ENCODE measurements around the gene IER5. TPM values are rescaled to one million over a fixed set of nuclear protein-coding genes. Genes with fewer than 3 reads are reported as not detected.

IER5 gene
- total RNA-seq, 1 experiment from 2014 or later: 100 TPM

- no peaks in the 10 kb centered on the region for H3K9me2 ChIP-seq (replicated peaks; ENCODE audit: low read length)
- H3K36me3 ChIP-seq (ENCODE audit: low read depth, low read length): no peaks in the 10 kb centered on the region
- no peak overlapping the region for H3K9ac ChIP-seq (ENCODE audit: low read length)
- no peak overlapping the region for H3K4me3 ChIP-seq (ENCODE audit: low read length)
- BruUV-seq (replicated peaks): no TSS peak
- POLR2A ChIA-PET (ENCODE audit: unreplicated experiment): no interaction called here
- no peak overlapping the region for H3K4me2 ChIP-seq (ENCODE audit: low read length)
- no peaks in the 10 kb centered on the region for H3K9me3 ChIP-seq (ENCODE audit: low read length)
- no peak for DNase-seq
- no peak overlapping the region for H3K27ac ChIP-seq (ENCODE audit: low read length)
- ATAC-seq: no peak
- intact Hi-C loops (cut with micrococcal nuclease): no loop called here
- H3F3A ChIP-seq (ENCODE audit: low read length, unreplicated experiment): no peaks in the 10 kb centered on the region
- H3K27me3 ChIP-seq (ENCODE audit: low read length): no peaks in the 10 kb centered on the region
- no peak for TF ChIP-seq EZH2phosphoT487 (IDR thresholded peaks at IDR 0.05; ENCODE audit: borderline replicate concordance, low read length)
- TF ChIP-seq EZH2 (IDR thresholded peaks at IDR 0.05; ENCODE audit: low read length, unreplicated experiment): no peak
- TF ChIP-seq CTCF (conservative IDR thresholded peaks at IDR 0.05; ENCODE audit: low read depth, low read length): no peak
- CTCF ChIA-PET: no interaction called here
- no peaks in the 10 kb centered on the region for H3K4me1 ChIP-seq (ENCODE audit: insufficient read depth, low read length)
- H3K79me2 ChIP-seq (ENCODE audit: low read length): no peaks in the 10 kb centered on the region
- H2AFZ ChIP-seq (ENCODE audit: low read length): no peak overlapping the region
- no peaks in the 10 kb centered on the region for H4K20me1 ChIP-seq (ENCODE audit: low read length)
Measured at GRCh38 chr1:181064011-181064623, 24.4 kb upstream of the IER5 start.

- Histone ChIP-seq H3K27me3 (ENCODE audit: low read length) (no peaks in the 10 kb centered on the region), H3K27ac (ENCODE audit: low read length) (no peak overlapping the region), H3F3A (ENCODE audit: low read length, unreplicated experiment) (no peaks in the 10 kb centered on the region), H3K36me3 (ENCODE audit: low read depth, low read length) (no peaks in the 10 kb centered on the region), H3K4me1 (ENCODE audit: insufficient read depth, low read length) (no peaks in the 10 kb centered on the region), H4K20me1 (ENCODE audit: low read length) (no peaks in the 10 kb centered on the region), H3K9me3 (ENCODE audit: low read length) (no peaks in the 10 kb centered on the region), H3K79me2 (ENCODE audit: low read length) (no peaks in the 10 kb centered on the region), H2AFZ (ENCODE audit: low read length) (no peak overlapping the region), H3K4me3 (ENCODE audit: low read length) (no peak overlapping the region), H3K9me2 (replicated peaks; ENCODE audit: low read length) (no peaks in the 10 kb centered on the region), H3K4me2 (ENCODE audit: low read length) (no peak overlapping the region), H3K9ac (ENCODE audit: low read length) (no peak overlapping the region)
- intact Hi-C loops (cut with micrococcal nuclease): no loop called here
- CTCF ChIA-PET: no interaction called here
- POLR2A ChIA-PET (ENCODE audit: unreplicated experiment): no interaction called here
- no TSS peak for BruUV-seq (replicated peaks)
- no peak for DNase-seq
- ATAC-seq: no peak
- TF ChIP-seq EZH2 (IDR thresholded peaks at IDR 0.05; ENCODE audit: low read length, unreplicated experiment) (no peak), CTCF (conservative IDR thresholded peaks at IDR 0.05; ENCODE audit: low read depth, low read length) (no peak), EZH2phosphoT487 (IDR thresholded peaks at IDR 0.05; ENCODE audit: borderline replicate concordance, low read length) (no peak)
Measured at GRCh38 chr1:181064702-181065101, 23.8 kb upstream of the IER5 start.

- ATAC-seq (peak; percentile 60), DNase-seq (peak; percentile 82)
- H3F3A ChIP-seq (ENCODE audit: low read length, unreplicated experiment): no peaks in the 10 kb centered on the region
- no peaks in the 10 kb centered on the region for H3K36me3 ChIP-seq (ENCODE audit: low read depth, low read length)
- no peak overlapping the region for H3K4me3 ChIP-seq (ENCODE audit: low read length)
- peaks cover 31% of the 10 kb centered on the region for H3K4me1 ChIP-seq (ENCODE audit: insufficient read depth, low read length)
- no peaks in the 10 kb centered on the region for H4K20me1 ChIP-seq (ENCODE audit: low read length)
- POLR2A ChIA-PET (ENCODE audit: unreplicated experiment): no interaction called here
- no peak overlapping the region for H3K9ac ChIP-seq (ENCODE audit: low read length)
- TF ChIP-seq EZH2 (IDR thresholded peaks at IDR 0.05; ENCODE audit: low read length, unreplicated experiment) (no peak), CTCF (conservative IDR thresholded peaks at IDR 0.05; ENCODE audit: low read depth, low read length) (no peak), EZH2phosphoT487 (IDR thresholded peaks at IDR 0.05; ENCODE audit: borderline replicate concordance, low read length) (no peak)
- no peaks in the 10 kb centered on the region for H3K79me2 ChIP-seq (ENCODE audit: low read length)
- H3K27me3 ChIP-seq (ENCODE audit: low read length): no peaks in the 10 kb centered on the region
- no peaks in the 10 kb centered on the region for H3K9me3 ChIP-seq (ENCODE audit: low read length)
- no TSS peak for BruUV-seq (replicated peaks)
- intact Hi-C loops (cut with micrococcal nuclease): no loop called here
- H3K9me2 ChIP-seq (replicated peaks; ENCODE audit: low read length): no peaks in the 10 kb centered on the region
- H3K4me2 ChIP-seq (ENCODE audit: low read length): no peak overlapping the region
- CTCF ChIA-PET: no interaction called here
- no peak overlapping the region for H2AFZ ChIP-seq (ENCODE audit: low read length)
- no peak overlapping the region for H3K27ac ChIP-seq (ENCODE audit: low read length)
Measured at GRCh38 chr1:181073638-181074037, 14.9 kb upstream of the IER5 start.
